Measurements from ENCODE around the gene COA3.

GRCh38 chr17:42796066-42796758 lies 2.3 kb downstream of the COA3 start:
- TF ChIP-seq CTCF (IDR thresholded peaks at IDR 0.05), result no peak
- no peak for TF ChIP-seq POLR2AphosphoS5 (IDR thresholded peaks at IDR 0.05; ENCODE audit: insufficient read depth in 1 of 2, low read depth in 1 of 2)

All from vagina (tissue), 2 donors.